Memory B cell (primary cell): Measurements from ENCODE around the gene RAB6B.

Experiments
- ATAC-seq: fragments of 150-1000 bp; cut with Tn5 transposase; 2 replicates; pipeline ENCODE4 v1.10.0; 2021; ENCODE audit warnings: low read depth, mild to moderate bottlenecking, moderate library complexity
- DNase-seq, 2 donors: peaks; one replicate each; pipeline ENCODE4 v3.0.0; 2022; ENCODE audit warnings: low spot score in 2 of 2
- H3K27ac Mint-ChIP-seq: one replicate; pipeline ENCODE4 v1.8.0; 2022; ENCODE audit warnings: mild to moderate bottlenecking, moderate library complexity, mixed read lengths
- H3K27me3 Mint-ChIP-seq: one replicate; pipeline ENCODE4 v1.8.0; 2022; ENCODE audit warnings: mixed read lengths
- H3K36me3 Mint-ChIP-seq: one replicate; pipeline ENCODE4 v1.8.0; 2022; ENCODE audit warnings: mild to moderate bottlenecking, mixed read lengths
- H3K4me1 Mint-ChIP-seq: one replicate; pipeline ENCODE4 v1.8.0; 2022; ENCODE audit warnings: mixed read lengths
- H3K4me3 Mint-ChIP-seq: one replicate; pipeline ENCODE4 v1.8.0; 2022; ENCODE audit warnings: mild to moderate bottlenecking, moderate library complexity, mixed read lengths
- H3K9me3 Mint-ChIP-seq: one replicate; pipeline ENCODE4 v1.8.0; 2022; ENCODE audit warnings: mixed read lengths

The RAB6B gene

GRCh38 chr3:133883641-133884040 is 12.0 kb downstream of the RAB6B start:
- Mint-ChIP-seq H3K9me3 (peaks cover 1% of the 10 kb centered on the region), H3K27ac (no peak overlapping the region), H3K36me3 (no peaks in the 10 kb centered on the region), H3K27me3 (peaks cover 22% of the 10 kb centered on the region), H3K4me3 (no peak overlapping the region), H3K4me1 (peaks cover 2% of the 10 kb centered on the region)
- DNase-seq, result no peak
- no peak for ATAC-seq

GRCh38 chr3:133882986-133883586 is 12.6 kb downstream of the RAB6B start:
- H3K9me3 Mint-ChIP-seq, result peaks cover 4% of the 10 kb centered on the region
- ATAC-seq (no peak), DNase-seq (no peak)
- H3K4me1 Mint-ChIP-seq, result peaks cover 2% of the 10 kb centered on the region
- peaks cover 22% of the 10 kb centered on the region for H3K27me3 Mint-ChIP-seq
- H3K27ac Mint-ChIP-seq, result no peak overlapping the region
- H3K4me3 Mint-ChIP-seq, result no peak overlapping the region
- no peaks in the 10 kb centered on the region for H3K36me3 Mint-ChIP-seq

- ATAC-seq, result no peak
- no peak overlapping the region for H3K27ac Mint-ChIP-seq
- H3K36me3 Mint-ChIP-seq, result no peaks in the 10 kb centered on the region
- H3K9me3 Mint-ChIP-seq, result peaks cover 8% of the 10 kb centered on the region
- H3K27me3 Mint-ChIP-seq, result peaks cover 22% of the 10 kb centered on the region
- no peak overlapping the region for H3K4me3 Mint-ChIP-seq
- DNase-seq, result no peak
- no peaks in the 10 kb centered on the region for H3K4me1 Mint-ChIP-seq
Observed at GRCh38 chr3:133881939-133882825, 13.5 kb downstream of the RAB6B start.

- Mint-ChIP-seq H3K27ac (no peak overlapping the region), H3K9me3 (peaks cover 8% of the 10 kb centered on the region), H3K27me3 (peaks cover 22% of the 10 kb centered on the region), H3K4me3 (no peak overlapping the region), H3K4me1 (no peaks in the 10 kb centered on the region), H3K36me3 (no peaks in the 10 kb centered on the region)
- ATAC-seq (no peak), DNase-seq (no peak)
Observed at GRCh38 chr3:133881492-133881891, 14.2 kb downstream of the RAB6B start.

- peaks cover 18% of the 10 kb centered on the region for H3K27me3 Mint-ChIP-seq
- H3K4me1 Mint-ChIP-seq, result no peaks in the 10 kb centered on the region
- no peak overlapping the region for H3K4me3 Mint-ChIP-seq
- no peaks in the 10 kb centered on the region for H3K36me3 Mint-ChIP-seq
- no peak overlapping the region for H3K27ac Mint-ChIP-seq
- ATAC-seq, result no peak
- peaks cover 8% of the 10 kb centered on the region for H3K9me3 Mint-ChIP-seq
- no peak for DNase-seq
Observed at GRCh38 chr3:133880886-133881455, 14.7 kb downstream of the RAB6B start.

- no peak overlapping the region for H3K27ac Mint-ChIP-seq
- H3K36me3 Mint-ChIP-seq, result no peaks in the 10 kb centered on the region
- peaks cover 17% of the 10 kb centered on the region for H3K27me3 Mint-ChIP-seq
- peaks cover 8% of the 10 kb centered on the region for H3K9me3 Mint-ChIP-seq
- ATAC-seq (no peak), DNase-seq (no peak)
- H3K4me3 Mint-ChIP-seq, result no peak overlapping the region
- H3K4me1 Mint-ChIP-seq, result no peaks in the 10 kb centered on the region
Observed at GRCh38 chr3:133880287-133880686, 15.4 kb downstream of the RAB6B start.

- Mint-ChIP-seq H3K9me3 (peaks cover 8% of the 10 kb centered on the region), H3K27ac (no peak overlapping the region)
- ATAC-seq, result no peak
Observed at GRCh38 chr3:133878518-133878917, 17.2 kb downstream of the RAB6B start.

GRCh38 chr3:133877221-133877620 is 18.5 kb downstream of the RAB6B start:
- Mint-ChIP-seq H3K27me3 (peaks cover 7% of the 10 kb centered on the region), H3K4me1 (no peaks in the 10 kb centered on the region), H3K36me3 (no peaks in the 10 kb centered on the region), H3K4me3 (no peak overlapping the region), H3K27ac (no peak overlapping the region), H3K9me3 (peaks cover 8% of the 10 kb centered on the region)
- ATAC-seq, result no peak
- no peak for DNase-seq

More at GRCh38 chr3:133878518-133878917, 17.2 kb downstream of the RAB6B start:
- H3K27me3 Mint-ChIP-seq, result peaks cover 9% of the 10 kb centered on the region
- no peak for DNase-seq
- H3K4me1 Mint-ChIP-seq, result no peaks in the 10 kb centered on the region
- H3K36me3 Mint-ChIP-seq, result no peaks in the 10 kb centered on the region
- no peak overlapping the region for H3K4me3 Mint-ChIP-seq

- no peaks in the 10 kb centered on the region for H3K36me3 Mint-ChIP-seq
- ATAC-seq, result no peak
- H3K4me1 Mint-ChIP-seq, result no peaks in the 10 kb centered on the region
Observed at GRCh38 chr3:133874761-133875438, 20.8 kb downstream of the RAB6B start.

GRCh38 chr3:133874344-133874743 is 21.3 kb downstream of the RAB6B start:
- Mint-ChIP-seq H3K4me1 (no peaks in the 10 kb centered on the region), H3K27ac (no peak overlapping the region), H3K4me3 (no peak overlapping the region), H3K9me3 (peaks cover 8% of the 10 kb centered on the region), H3K36me3 (no peaks in the 10 kb centered on the region), H3K27me3 (peaks cover 13% of the 10 kb centered on the region)
- no peak for DNase-seq
- ATAC-seq, result no peak

More at GRCh38 chr3:133874761-133875438, 20.8 kb downstream of the RAB6B start:
- no peak for DNase-seq
- Mint-ChIP-seq H3K4me3 (no peak overlapping the region), H3K27me3 (peaks cover 12% of the 10 kb centered on the region), H3K9me3 (peaks cover 8% of the 10 kb centered on the region), H3K27ac (no peak overlapping the region)

GRCh38 chr3:133872781-133873180 is 22.9 kb downstream of the RAB6B start:
- Mint-ChIP-seq H3K36me3 (no peaks in the 10 kb centered on the region), H3K27me3 (peaks cover 19% of the 10 kb centered on the region), H3K4me3 (no peak overlapping the region), H3K9me3 (peaks cover under 1% of the 10 kb centered on the region), H3K4me1 (no peaks in the 10 kb centered on the region), H3K27ac (no peak overlapping the region)
- ATAC-seq, result no peak
- no peak for DNase-seq

- ATAC-seq (no peak), DNase-seq (no peak)
- H3K9me3 Mint-ChIP-seq, result no peaks in the 10 kb centered on the region
- H3K4me1 Mint-ChIP-seq, result no peaks in the 10 kb centered on the region
- no peak overlapping the region for H3K27ac Mint-ChIP-seq
- peaks cover 19% of the 10 kb centered on the region for H3K27me3 Mint-ChIP-seq
- H3K36me3 Mint-ChIP-seq, result no peaks in the 10 kb centered on the region
- H3K4me3 Mint-ChIP-seq, result no peak overlapping the region
Observed at GRCh38 chr3:133872161-133872560, 23.5 kb downstream of the RAB6B start.

GRCh38 chr3:133871368-133872090 is 24.2 kb downstream of the RAB6B start:
- Mint-ChIP-seq H3K4me3 (no peak overlapping the region), H3K4me1 (no peaks in the 10 kb centered on the region)

More at GRCh38 chr3:133871368-133872090, 24.2 kb downstream of the RAB6B start:
- H3K27ac Mint-ChIP-seq, result no peak overlapping the region
- peaks cover 19% of the 10 kb centered on the region for H3K27me3 Mint-ChIP-seq
- DNase-seq (no peak), ATAC-seq (no peak)
- no peaks in the 10 kb centered on the region for H3K36me3 Mint-ChIP-seq
- H3K9me3 Mint-ChIP-seq, result no peaks in the 10 kb centered on the region
